ENCODE measurements around the gene CDH4. TPM values are rescaled to one million over a fixed set of nuclear protein-coding genes. Genes with fewer than 3 reads are reported as not detected.

CDH4 gene
- total and polyA plus RNA-seq, 2 donors (not counting 3 experiments of a cell fraction or from before 2014, with no cell fraction given) = 0.17 to 0.51 TPM

- H4K20me1 ChIP-seq (replicated peaks; ENCODE audit: control insufficient read depth, extremely low read depth, insufficient read depth, low read length) = no peaks in the 10 kb centered on the region
- POLR2A ChIA-PET = no interaction called here
- DNase-seq (ENCODE audit: low read depth, low spot score) (no peak), FAIRE-seq (no peak)
- CTCF ChIA-PET = no interaction called here
- TF ChIP-seq JUN (IDR thresholded peaks at IDR 0.05; ENCODE audit: borderline replicate concordance, insufficient read depth, insufficient read length, low read depth) (no peak), GATA2 (IDR thresholded peaks at IDR 0.05; ENCODE audit: insufficient read depth, insufficient read length, low read depth, low read length) (no peak), EZH2 (IDR thresholded peaks at IDR 0.05; ENCODE audit: borderline replicate concordance, low read depth, low read length, severe bottlenecking) (no peak), MYC (IDR thresholded peaks at IDR 0.05; ENCODE audit: low read depth, low read length) (no peak), FOS (IDR thresholded peaks at IDR 0.05; ENCODE audit: borderline replicate concordance, insufficient read depth, low read length) (no peak), POLR2AphosphoS5 (IDR thresholded peaks at IDR 0.05; ENCODE audit: insufficient read depth, low read depth, low read length) (no peak), POLR2A (IDR thresholded peaks at IDR 0.05; ENCODE audit: low read depth, low read length) (no peak)
- TF ChIP-seq, protein P1, sequence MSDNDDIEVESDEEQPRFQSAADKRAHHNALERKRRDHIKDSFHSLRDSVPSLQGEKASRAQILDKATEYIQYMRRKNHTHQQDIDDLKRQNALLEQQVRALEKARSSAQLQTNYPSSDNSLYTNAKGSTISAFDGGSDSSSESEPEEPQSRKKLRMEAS (IDR thresholded peaks at IDR 0.05; ENCODE audit: insufficient read depth, insufficient read length) = no peak
- TF ChIP-seq, protein P2, sequence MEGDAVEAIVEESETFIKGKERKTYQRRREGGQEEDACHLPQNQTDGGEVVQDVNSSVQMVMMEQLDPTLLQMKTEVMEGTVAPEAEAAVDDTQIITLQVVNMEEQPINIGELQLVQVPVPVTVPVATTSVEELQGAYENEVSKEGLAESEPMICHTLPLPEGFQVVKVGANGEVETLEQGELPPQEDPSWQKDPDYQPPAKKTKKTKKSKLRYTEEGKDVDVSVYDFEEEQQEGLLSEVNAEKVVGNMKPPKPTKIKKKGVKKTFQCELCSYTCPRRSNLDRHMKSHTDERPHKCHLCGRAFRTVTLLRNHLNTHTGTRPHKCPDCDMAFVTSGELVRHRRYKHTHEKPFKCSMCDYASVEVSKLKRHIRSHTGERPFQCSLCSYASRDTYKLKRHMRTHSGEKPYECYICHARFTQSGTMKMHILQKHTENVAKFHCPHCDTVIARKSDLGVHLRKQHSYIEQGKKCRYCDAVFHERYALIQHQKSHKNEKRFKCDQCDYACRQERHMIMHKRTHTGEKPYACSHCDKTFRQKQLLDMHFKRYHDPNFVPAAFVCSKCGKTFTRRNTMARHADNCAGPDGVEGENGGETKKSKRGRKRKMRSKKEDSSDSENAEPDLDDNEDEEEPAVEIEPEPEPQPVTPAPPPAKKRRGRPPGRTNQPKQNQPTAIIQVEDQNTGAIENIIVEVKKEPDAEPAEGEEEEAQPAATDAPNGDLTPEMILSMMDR (IDR thresholded peaks at IDR 0.05; ENCODE audit: extremely low read depth in 1 of 2, insufficient read depth in 1 of 2, low read depth in 1 of 2, low read length in 2 of 2) = no peak
- dilution Hi-C loops (cut with MboI; ENCODE audit: extremely low pct_ligation_motif_present, low sequenced_read_pairs) = no loop called here
- no peak overlapping the region for H3K27ac ChIP-seq (ENCODE audit: insufficient read depth, low read depth, low read length)
- no peaks in the 10 kb centered on the region for H3K36me3 ChIP-seq (ENCODE audit: control insufficient read depth in 2 of 2, extremely low read depth in 1 of 2, insufficient read depth in 2 of 2, low read length in 2 of 2)
- no peaks in the 10 kb centered on the region for H3K4me1 ChIP-seq (ENCODE audit: control insufficient read depth, extremely low read depth, insufficient read depth, low read length)
- H3K9ac ChIP-seq (replicated peaks; ENCODE audit: extremely low read depth, insufficient read depth, low read length) = no peak overlapping the region
- H3K9me3 ChIP-seq (replicated peaks; ENCODE audit: control insufficient read depth, insufficient read depth, low read length) = no peaks in the 10 kb centered on the region
- H3K4me3 ChIP-seq (replicated peaks in 1 of 3; ENCODE audit: insufficient read depth in 1 of 3, low read depth in 1 of 3, low read length in 3 of 3) = no peak overlapping the region
- H3K79me2 ChIP-seq (ENCODE audit: control insufficient read depth, insufficient read depth, low read length) = no peaks in the 10 kb centered on the region
- no peaks in the 10 kb centered on the region for H3K27me3 ChIP-seq (ENCODE audit: control insufficient read depth in 2 of 2, insufficient read depth in 2 of 2, low read length in 2 of 2)
- no peak overlapping the region for H3K4me2 ChIP-seq (ENCODE audit: insufficient read depth, low read length)
- intact Hi-C loops (cut with micrococcal nuclease) = no loop called here
- BruUV-seq (replicated peaks) = no TSS peak
- H2AFZ ChIP-seq (ENCODE audit: low read depth, low read length) = no peak overlapping the region
- H3K9me1 ChIP-seq (replicated peaks; ENCODE audit: control insufficient read depth, extremely low read depth, insufficient read depth, low read length) = no peaks in the 10 kb centered on the region
These were observed 697.9 kb downstream of the CDH4 start for GRCh38 chr20:61949714-61950640.

Data from endothelial cell of umbilical vein (primary cell).